ENCODE data around the gene FAM168A. TPM values are rescaled to one million over a fixed set of nuclear protein-coding genes. Genes with fewer than 3 reads are reported as not detected.

Gene FAM168A
- total and polyA plus RNA-seq, 2 of the 8 experiments (the other 6 are each of a cell fraction or from before 2014, with no cell fraction given), result 17.1 to 21.6 TPM

- TF ChIP-seq CHD7 (IDR thresholded peaks at IDR 0.05; ENCODE audit: insufficient replicate concordance, low read length) (no peak), SP4 (IDR thresholded peaks at IDR 0.05; ENCODE audit: low read length) (no peak), ATF3 (IDR thresholded peaks at IDR 0.05; ENCODE audit: insufficient read depth, low read depth, low read length) (no peak), CBX5 (IDR thresholded peaks at IDR 0.05; ENCODE audit: low read depth, low read length) (no peak), KDM1A (IDR thresholded peaks at IDR 0.05; ENCODE audit: borderline replicate concordance, low read length) (no peak), CREB1 (IDR thresholded peaks at IDR 0.05) (no peak)
Observed at GRCh38 chr11:73506038-73506437, 91.9 kb downstream of the FAM168A start (continued).

Data from H1 (cell line).